KOPT-K1 (cell line): ENCODE results near the gene MAD2L1BP.

Source experiments
- H3K27ac ChIP-seq: fragments of 200-600 bp; sonication (generic); 2 replicates; pipeline ENCODE4 v1.5.1; 2016; ENCODE audit warnings: antibody characterized with exemption, mild to moderate bottlenecking, low read depth, low read length; ENCODE audit not compliant: poor library complexity, severe bottlenecking
- H3K36me3 ChIP-seq: fragments of 200-600 bp; sonication (generic); 2 replicates; pipeline ENCODE4 v1.5.1; 2017; ENCODE audit warnings: antibody characterized with exemption, mild to moderate bottlenecking, low read length, moderate library complexity; ENCODE audit not compliant: insufficient read depth
- H3K9me3 ChIP-seq: fragments of 200-600 bp; sonication (generic); 2 replicates; pipeline ENCODE4 v1.5.1; 2017; ENCODE audit warnings: antibody characterized with exemption, low read length, mild to moderate bottlenecking; ENCODE audit not compliant: insufficient read depth, poor library complexity, severe bottlenecking

MAD2L1BP gene

GRCh38 chr6:43680308-43681200 is 44.9 kb downstream of the MAD2L1BP start:
- no peaks in the 10 kb centered on the region for H3K9me3 ChIP-seq
- H3K36me3 ChIP-seq: peaks cover 88% of the 10 kb centered on the region
- H3K27ac ChIP-seq: no peak overlapping the region

GRCh38 chr6:43681303-43681702 is 45.7 kb downstream of the MAD2L1BP start:
- Histone ChIP-seq H3K36me3 (peaks cover 81% of the 10 kb centered on the region), H3K9me3 (no peaks in the 10 kb centered on the region), H3K27ac (no peak overlapping the region)

GRCh38 chr6:43682724-43683429 is 47.2 kb downstream of the MAD2L1BP start:
- Histone ChIP-seq H3K27ac (no peak overlapping the region), H3K9me3 (no peaks in the 10 kb centered on the region), H3K36me3 (peaks cover 65% of the 10 kb centered on the region)

- Histone ChIP-seq H3K27ac (no peak overlapping the region), H3K9me3 (no peaks in the 10 kb centered on the region), H3K36me3 (peaks cover 55% of the 10 kb centered on the region)
These were observed 48.2 kb downstream of the MAD2L1BP start for GRCh38 chr6:43683708-43684455.

- H3K9me3 ChIP-seq: no peaks in the 10 kb centered on the region
- H3K36me3 ChIP-seq: peaks cover 23% of the 10 kb centered on the region
- peak overlapping the region; percentile 65 for H3K27ac ChIP-seq
These were observed 51.4 kb downstream of the MAD2L1BP start for GRCh38 chr6:43687079-43687436.

- Histone ChIP-seq H3K27ac (peak within 1 kb of the TSS; percentile 65), H3K36me3 (peaks cover 17% of the 10 kb centered on the region), H3K9me3 (no peaks in the 10 kb centered on the region)
These were observed 52.1 kb downstream of the MAD2L1BP start, which contains the start of gene MRPS18A for GRCh38 chr6:43687437-43688347. Gene MRPS18A, minus strand, starts transcription at chr6:43687791. Its CDS starts 12 bp downstream, at chr6:43687779.

- no peak overlapping the region for H3K27ac ChIP-seq
- no peaks in the 10 kb centered on the region for H3K9me3 ChIP-seq
- H3K36me3 ChIP-seq: no peaks in the 10 kb centered on the region
These were observed 53.8 kb downstream of the MAD2L1BP start for GRCh38 chr6:43689421-43689820.
